NT2/D1 (cell line): ENCODE data around the gene CCT3.

Source experiments
- SUZ12 ChIP-seq: IDR thresholded peaks from 2 replicates; pipeline ENCODE4 v1.6.1; 2011; ENCODE audit not compliant: insufficient read length, insufficient read depth; ENCODE audit errors: extremely low read depth
- YY1 ChIP-seq: IDR thresholded peaks from 2 replicates; pipeline ENCODE4 v1.6.1; 2011; ENCODE audit not compliant: insufficient read length, insufficient read depth
- ZNF274 ChIP-seq: IDR thresholded peaks from 2 replicates; pipeline ENCODE4 v1.6.1; 2011; ENCODE audit warnings: mild to moderate bottlenecking, low read depth, low read length

DNA sequence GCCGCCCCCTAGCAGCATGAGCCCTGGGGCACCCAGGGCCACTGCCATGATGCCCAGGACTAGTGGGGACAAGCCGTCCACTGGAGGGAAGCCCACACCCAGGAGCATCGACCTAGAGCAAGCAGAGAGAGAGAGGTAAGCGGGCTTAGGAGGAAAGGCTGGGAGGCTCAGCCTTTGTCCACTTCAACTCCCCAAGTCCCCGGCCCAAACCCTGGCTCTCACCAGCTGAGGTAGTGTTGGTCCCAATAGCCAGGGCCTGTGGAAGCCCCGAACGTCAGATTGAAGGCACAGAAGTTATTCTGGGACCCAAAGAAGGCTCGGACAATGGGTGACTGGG is 45.0 kb downstream of the CCT3 start:
- TF ChIP-seq ZNF274, result no peak
- TF ChIP-seq YY1, result no peak
- no peak for TF ChIP-seq SUZ12
